HG02885 (cell line): ENCODE measurements around the gene ZSCAN32.

Source experiments
- ATAC-seq: cut with Tn5 transposase; IDR thresholded peaks from one replicate; pipeline ENCODE4 v1.9.1; 2021; ENCODE audit warnings: mild to moderate bottlenecking; ENCODE audit not compliant: unreplicated experiment, poor library complexity

ZSCAN32 gene

DNA sequence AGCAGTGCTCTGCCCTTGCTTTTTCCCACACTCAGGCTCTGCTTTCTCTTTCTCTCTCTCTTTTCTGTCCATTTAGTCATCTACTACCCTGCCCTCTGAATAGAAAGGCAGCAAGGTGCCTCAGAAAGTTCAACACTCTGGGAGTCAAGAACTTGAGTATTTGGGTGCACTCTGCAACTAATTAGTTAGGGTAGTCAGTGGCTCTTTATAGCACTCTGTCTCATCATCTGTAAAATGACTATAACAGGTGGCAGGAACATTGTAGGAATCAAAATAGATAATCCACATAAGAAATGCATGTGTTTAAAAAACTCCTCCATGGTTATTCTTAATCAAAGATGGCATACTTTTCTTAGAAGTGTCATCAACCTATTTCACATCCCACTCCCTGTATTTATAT is 37.9 kb downstream of the ZSCAN32 start:
- ATAC-seq: no peak

- ATAC-seq: no peak
Measured at GRCh38 chr16:3358871-3359270, 41.9 kb downstream of the ZSCAN32 start.

- ATAC-seq: no peak
Measured at GRCh38 chr16:3356118-3356517, 44.7 kb downstream of the ZSCAN32 start.

GRCh38 chr16:3355589-3355988 is 45.2 kb downstream of the ZSCAN32 start, which contains the start of gene OR2C1:
TSS of gene OR2C1 (plus strand) at chr16:3355889. CDS start at chr16:3355941, 52 bp downstream.
- ATAC-seq: no peak

DNA sequence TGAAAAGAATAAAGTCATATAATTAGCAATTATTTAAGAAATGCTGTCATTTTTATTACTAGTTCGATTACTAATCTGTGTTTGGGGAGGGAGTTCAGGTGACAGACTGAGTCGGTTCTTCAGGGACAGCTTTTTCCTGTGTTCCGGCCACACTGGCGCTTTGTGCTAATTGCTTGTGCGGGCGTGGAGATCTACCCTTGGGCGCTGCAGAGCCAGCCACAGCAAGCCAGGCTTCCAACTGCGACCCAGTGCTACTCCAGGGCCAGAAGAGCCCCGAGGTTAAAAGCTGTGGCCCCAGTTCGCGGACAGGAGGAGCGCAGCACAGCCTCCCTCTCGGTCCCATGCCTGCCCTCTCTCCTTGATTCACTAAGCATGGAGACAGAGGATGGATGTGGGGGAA is 51.6 kb downstream of the ZSCAN32 start:
- no peak for ATAC-seq

DNA sequence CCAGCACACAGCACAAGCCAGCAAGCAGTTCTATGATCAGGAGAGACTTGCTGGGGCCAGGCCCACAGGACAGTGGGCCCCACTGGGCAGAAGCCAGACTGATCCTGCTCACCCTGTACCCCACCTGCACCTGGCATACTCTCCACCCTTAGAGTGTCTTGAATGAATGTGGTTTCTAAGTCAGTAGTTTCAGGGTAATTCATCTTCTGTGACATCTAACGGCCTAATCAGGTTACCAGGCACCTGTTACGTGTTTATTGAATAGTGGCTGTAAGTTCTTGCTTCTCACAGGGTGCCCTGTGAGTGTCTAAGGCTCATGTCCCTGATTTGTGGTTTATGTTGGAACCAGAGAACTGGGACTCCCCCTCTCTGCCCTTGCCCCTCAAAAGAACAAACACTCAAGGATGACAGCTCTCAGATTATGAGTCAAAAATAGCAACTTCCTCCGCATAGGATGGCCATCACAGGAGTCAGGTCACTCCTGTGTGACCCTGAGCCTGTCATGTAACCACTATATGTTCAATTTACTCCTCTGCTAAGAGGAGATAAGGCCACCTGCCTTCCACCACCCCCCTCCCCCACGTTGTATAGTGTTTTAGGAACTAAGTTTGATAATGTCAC is 52.1 kb downstream of the ZSCAN32 start:
- ATAC-seq: no peak

- no peak for ATAC-seq
Measured at GRCh38 chr16:3347586-3347985, 53.2 kb downstream of the ZSCAN32 start.

DNA sequence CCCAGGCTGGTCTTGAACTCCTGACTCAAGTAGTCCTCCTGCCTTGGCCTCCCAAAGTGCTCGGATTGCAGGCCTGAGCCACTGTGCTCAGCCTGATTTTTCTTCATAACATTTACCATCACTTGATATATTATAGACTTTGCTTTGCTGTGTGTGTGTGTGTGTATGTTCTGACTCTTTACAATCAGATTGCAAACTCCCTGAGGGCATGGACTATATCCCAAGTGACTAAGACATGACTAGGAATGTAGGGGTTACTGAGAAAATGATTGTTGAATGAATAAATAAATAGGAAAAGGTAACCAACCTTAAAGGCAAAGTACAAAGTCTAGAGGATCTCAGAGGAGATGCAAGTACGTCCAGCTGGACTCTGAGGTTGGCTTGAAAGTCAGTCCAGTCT is 54.8 kb downstream of the ZSCAN32 start:
- no peak for ATAC-seq
